GM23338 (cell line): ENCODE data around the gene IL17RB. TPM values are rescaled to one million over a fixed set of nuclear protein-coding genes. Genes with fewer than 3 reads are reported as not detected.

Source experiments
- ATAC-seq: fragments of 200-7000 bp; cut with Tn5 transposase; 3 replicates; pipeline ENCODE4 v1.9.1; 2020
- DNase-seq: peaks from one replicate; pipeline ENCODE4 v3.0.0-alpha.2; 2015; ENCODE audit warnings: low spot score
- H2AFZ ChIP-seq: fragments of 200-600 bp; sonication (generic); 2 replicates; pipeline ENCODE4 v1.8.0; 2016; ENCODE audit warnings: antibody characterized with exemption, mild to moderate bottlenecking, moderate library complexity
- H3F3A ChIP-seq: fragments of 200-600 bp; sonication (generic); replicated peaks from 2 replicates; pipeline ENCODE4 v1.8.0; 2017; ENCODE audit warnings: antibody characterized with exemption, mixed run types, low read depth
- H3K27ac ChIP-seq: fragments of 200-600 bp; sonication (generic); 2 replicates; pipeline ENCODE4 v1.6.1; 2016; ENCODE audit warnings: low read depth
- H3K27me3 ChIP-seq: fragments of 200-600 bp; sonication (generic); 2 replicates; pipeline ENCODE4 v1.8.0; 2016; ENCODE audit warnings: mild to moderate bottlenecking, mixed run types, moderate library complexity; ENCODE audit not compliant: insufficient read depth
- H3K36me3 ChIP-seq: fragments of 200-600 bp; sonication (generic); 2 replicates; pipeline ENCODE4 v1.8.0; 2016; ENCODE audit warnings: mild to moderate bottlenecking; ENCODE audit not compliant: insufficient read depth
- H3K4me1 ChIP-seq: fragments of 200-600 bp; sonication (generic); 2 replicates; pipeline ENCODE4 v1.8.0; 2016; ENCODE audit warnings: mild to moderate bottlenecking, moderate library complexity; ENCODE audit not compliant: insufficient read depth
- H3K4me2 ChIP-seq: fragments of 200-600 bp; sonication (generic); 2 replicates; pipeline ENCODE4 v1.7.1; 2017; ENCODE audit warnings: mixed run types
- H3K4me3 ChIP-seq: fragments of 200-600 bp; sonication (generic); 2 replicates; pipeline ENCODE4 v1.6.1; 2016; ENCODE audit warnings: mixed run types
- H3K79me2 ChIP-seq: fragments of 200-600 bp; sonication (generic); replicated peaks from 2 replicates; pipeline ENCODE4 v1.8.0; 2017; ENCODE audit warnings: mild to moderate bottlenecking; ENCODE audit not compliant: insufficient read depth
- H3K9me2 ChIP-seq: fragments of 200-600 bp; sonication (generic); 2 replicates; pipeline ENCODE4 v1.8.0; 2017; ENCODE audit not compliant: insufficient read depth
- H4K20me1 ChIP-seq: fragments of 200-600 bp; sonication (generic); replicated peaks from 2 replicates; pipeline ENCODE4 v1.8.0; 2017; ENCODE audit warnings: mild to moderate bottlenecking; ENCODE audit not compliant: insufficient read depth
- H3K27ac Mint-ChIP-seq: 2 replicates; pipeline ENCODE4 v1.8.0; 2020; ENCODE audit warnings: inconsistent platforms, mild to moderate bottlenecking, moderate library complexity, mixed read lengths
- H3K27me3 Mint-ChIP-seq: 3 replicates; pipeline ENCODE4 v1.8.0; 2022; ENCODE audit warnings: low read depth, mild to moderate bottlenecking, moderate library complexity, mixed read lengths, inconsistent platforms; ENCODE audit not compliant: insufficient read depth, poor library complexity
- H3K36me3 Mint-ChIP-seq: 3 replicates; pipeline ENCODE4 v1.8.0; 2021; ENCODE audit warnings: low read depth, mild to moderate bottlenecking, inconsistent platforms, moderate library complexity, mixed read lengths
- H3K4me1 Mint-ChIP-seq: 3 replicates; pipeline ENCODE4 v1.8.0; 2020; ENCODE audit warnings: mild to moderate bottlenecking, inconsistent platforms, mixed read lengths
- H3K4me3 Mint-ChIP-seq: 3 replicates; pipeline ENCODE4 v1.8.0; 2021; ENCODE audit warnings: moderate library complexity, mild to moderate bottlenecking, inconsistent platforms, mixed read lengths
- H3K9me3 Mint-ChIP-seq: 3 replicates; pipeline ENCODE4 v1.8.0; 2020; ENCODE audit warnings: moderate library complexity, mild to moderate bottlenecking, inconsistent platforms, mixed read lengths
- CREB1 ChIP-seq: fragments of 250-450 bp; sonication (Bioruptor Pico); IDR thresholded peaks from 2 replicates; pipeline ENCODE4 v1.5.0; 2020; ENCODE audit warnings: low read depth, mild to moderate bottlenecking, moderate library complexity
- EZH2 ChIP-seq: fragments of 200-600 bp; sonication (generic); IDR thresholded peaks from one replicate; pipeline ENCODE4 v1.8.0; 2017; ENCODE audit warnings: antibody characterized with exemption, mild to moderate bottlenecking, low read depth; ENCODE audit not compliant: unreplicated experiment
- EZH2phosphoT487 ChIP-seq: fragments of 200-600 bp; sonication (generic); IDR thresholded peaks from one replicate; pipeline ENCODE4 v1.8.1; 2018; ENCODE audit warnings: antibody characterized with exemption; ENCODE audit not compliant: unreplicated experiment
- JUNB ChIP-seq: IDR thresholded peaks from one replicate; pipeline ENCODE4 v1.6.1; 2016; ENCODE audit warnings: antibody characterized with exemption; ENCODE audit not compliant: unreplicated experiment
- NANOG ChIP-seq: IDR thresholded peaks from 2 replicates; pipeline ENCODE4 v1.6.1; 2016; ENCODE audit warnings: antibody characterized with exemption, borderline replicate concordance
- POLR2AphosphoS5 ChIP-seq: IDR thresholded peaks from 2 replicates; pipeline ENCODE4 v1.6.1; 2016; ENCODE audit warnings: antibody characterized with exemption, low read depth
- STAT1 ChIP-seq: IDR thresholded peaks from one replicate; pipeline ENCODE4 v1.6.1; 2016; ENCODE audit warnings: antibody characterized with exemption; ENCODE audit not compliant: unreplicated experiment
- ZNF114 ChIP-seq: fragments of 250-450 bp; sonication (Bioruptor Pico); IDR thresholded peaks from 2 replicates; pipeline ENCODE4 v1.5.0; 2020; ENCODE audit warnings: mild to moderate bottlenecking, moderate library complexity
- ZNF331 ChIP-seq: fragments of 250-450 bp; sonication (Bioruptor Pico); IDR thresholded peaks from 2 replicates; pipeline ENCODE4 v1.5.0; 2020; ENCODE audit warnings: low read depth, mild to moderate bottlenecking, moderate library complexity
- polyA plus RNA-seq: library from polyadenylated mRNA; unstranded; fragments of >200 nt; fragmentation: Nextera tagmentation; extraction: Ambion mirVana; gene quantifications from 2 replicates; pipeline ENCODE4 v1.2.1, GENCODE V29; 2016
- total RNA-seq: library from RNA; depleted of rRNA; stranded (reverse); fragments of >200 nt; shearing (Covaris generic); gene quantifications from 2 replicates; pipeline ENCODE4 v1.2.3, GENCODE V29; 2014
- TF ChIP-seq, protein P1 (sequence below): fragments of 250-450 bp; sonication (Bioruptor Pico); IDR thresholded peaks from 2 replicates; pipeline ENCODE4 v1.5.0; 2020; ENCODE audit warnings: mild to moderate bottlenecking, moderate library complexity
- TF ChIP-seq, protein P2 (sequence below): IDR thresholded peaks from 2 replicates; pipeline ENCODE4 v1.6.1; 2016; ENCODE audit warnings: antibody characterized with exemption
- TF ChIP-seq, protein P3 (sequence below), 2 experiments: fragments of 200-600 bp in 1 of 2; sonication (generic) in 1 of 2; conservative IDR thresholded peaks; 2 replicates each; pipeline versions ENCODE4 v1.5.1 to v1.6.1; 2016 to 2017; ENCODE audit warnings: antibody characterized with exemption in 2 of 2, low read depth in 2 of 2, mild to moderate bottlenecking in 2 of 2, moderate library complexity in 1 of 2
- TF ChIP-seq, protein P4 (sequence below): IDR thresholded peaks from one replicate; pipeline ENCODE4 v1.6.1; 2018; ENCODE audit warnings: antibody characterized with exemption; ENCODE audit not compliant: unreplicated experiment

Gene IL17RB
- total and polyA plus RNA-seq, 2 experiments from 2014 or later, result 5.7 to 6.9 TPM

DNA sequence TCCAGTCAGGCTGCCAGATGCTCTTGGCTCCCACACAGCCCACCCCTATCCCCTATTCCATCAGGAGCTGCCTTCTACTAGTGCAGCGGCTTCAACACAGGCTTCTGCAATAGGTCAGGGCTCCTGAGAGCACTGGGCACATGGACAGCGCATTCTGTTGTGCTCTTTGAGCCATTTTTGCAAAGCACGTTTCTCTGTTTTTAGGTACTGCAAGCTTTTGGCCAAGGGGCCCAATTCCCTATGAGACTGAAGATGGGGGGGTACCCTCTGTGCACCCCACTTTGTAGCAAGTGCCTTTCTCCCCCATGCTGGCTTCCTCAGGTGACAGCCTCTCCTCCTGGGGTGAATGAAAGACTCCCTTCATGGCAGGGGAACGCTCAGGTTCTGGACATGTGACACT, 31.3 kb upstream of the IL17RB start (continued):
- TF ChIP-seq, protein P1, sequence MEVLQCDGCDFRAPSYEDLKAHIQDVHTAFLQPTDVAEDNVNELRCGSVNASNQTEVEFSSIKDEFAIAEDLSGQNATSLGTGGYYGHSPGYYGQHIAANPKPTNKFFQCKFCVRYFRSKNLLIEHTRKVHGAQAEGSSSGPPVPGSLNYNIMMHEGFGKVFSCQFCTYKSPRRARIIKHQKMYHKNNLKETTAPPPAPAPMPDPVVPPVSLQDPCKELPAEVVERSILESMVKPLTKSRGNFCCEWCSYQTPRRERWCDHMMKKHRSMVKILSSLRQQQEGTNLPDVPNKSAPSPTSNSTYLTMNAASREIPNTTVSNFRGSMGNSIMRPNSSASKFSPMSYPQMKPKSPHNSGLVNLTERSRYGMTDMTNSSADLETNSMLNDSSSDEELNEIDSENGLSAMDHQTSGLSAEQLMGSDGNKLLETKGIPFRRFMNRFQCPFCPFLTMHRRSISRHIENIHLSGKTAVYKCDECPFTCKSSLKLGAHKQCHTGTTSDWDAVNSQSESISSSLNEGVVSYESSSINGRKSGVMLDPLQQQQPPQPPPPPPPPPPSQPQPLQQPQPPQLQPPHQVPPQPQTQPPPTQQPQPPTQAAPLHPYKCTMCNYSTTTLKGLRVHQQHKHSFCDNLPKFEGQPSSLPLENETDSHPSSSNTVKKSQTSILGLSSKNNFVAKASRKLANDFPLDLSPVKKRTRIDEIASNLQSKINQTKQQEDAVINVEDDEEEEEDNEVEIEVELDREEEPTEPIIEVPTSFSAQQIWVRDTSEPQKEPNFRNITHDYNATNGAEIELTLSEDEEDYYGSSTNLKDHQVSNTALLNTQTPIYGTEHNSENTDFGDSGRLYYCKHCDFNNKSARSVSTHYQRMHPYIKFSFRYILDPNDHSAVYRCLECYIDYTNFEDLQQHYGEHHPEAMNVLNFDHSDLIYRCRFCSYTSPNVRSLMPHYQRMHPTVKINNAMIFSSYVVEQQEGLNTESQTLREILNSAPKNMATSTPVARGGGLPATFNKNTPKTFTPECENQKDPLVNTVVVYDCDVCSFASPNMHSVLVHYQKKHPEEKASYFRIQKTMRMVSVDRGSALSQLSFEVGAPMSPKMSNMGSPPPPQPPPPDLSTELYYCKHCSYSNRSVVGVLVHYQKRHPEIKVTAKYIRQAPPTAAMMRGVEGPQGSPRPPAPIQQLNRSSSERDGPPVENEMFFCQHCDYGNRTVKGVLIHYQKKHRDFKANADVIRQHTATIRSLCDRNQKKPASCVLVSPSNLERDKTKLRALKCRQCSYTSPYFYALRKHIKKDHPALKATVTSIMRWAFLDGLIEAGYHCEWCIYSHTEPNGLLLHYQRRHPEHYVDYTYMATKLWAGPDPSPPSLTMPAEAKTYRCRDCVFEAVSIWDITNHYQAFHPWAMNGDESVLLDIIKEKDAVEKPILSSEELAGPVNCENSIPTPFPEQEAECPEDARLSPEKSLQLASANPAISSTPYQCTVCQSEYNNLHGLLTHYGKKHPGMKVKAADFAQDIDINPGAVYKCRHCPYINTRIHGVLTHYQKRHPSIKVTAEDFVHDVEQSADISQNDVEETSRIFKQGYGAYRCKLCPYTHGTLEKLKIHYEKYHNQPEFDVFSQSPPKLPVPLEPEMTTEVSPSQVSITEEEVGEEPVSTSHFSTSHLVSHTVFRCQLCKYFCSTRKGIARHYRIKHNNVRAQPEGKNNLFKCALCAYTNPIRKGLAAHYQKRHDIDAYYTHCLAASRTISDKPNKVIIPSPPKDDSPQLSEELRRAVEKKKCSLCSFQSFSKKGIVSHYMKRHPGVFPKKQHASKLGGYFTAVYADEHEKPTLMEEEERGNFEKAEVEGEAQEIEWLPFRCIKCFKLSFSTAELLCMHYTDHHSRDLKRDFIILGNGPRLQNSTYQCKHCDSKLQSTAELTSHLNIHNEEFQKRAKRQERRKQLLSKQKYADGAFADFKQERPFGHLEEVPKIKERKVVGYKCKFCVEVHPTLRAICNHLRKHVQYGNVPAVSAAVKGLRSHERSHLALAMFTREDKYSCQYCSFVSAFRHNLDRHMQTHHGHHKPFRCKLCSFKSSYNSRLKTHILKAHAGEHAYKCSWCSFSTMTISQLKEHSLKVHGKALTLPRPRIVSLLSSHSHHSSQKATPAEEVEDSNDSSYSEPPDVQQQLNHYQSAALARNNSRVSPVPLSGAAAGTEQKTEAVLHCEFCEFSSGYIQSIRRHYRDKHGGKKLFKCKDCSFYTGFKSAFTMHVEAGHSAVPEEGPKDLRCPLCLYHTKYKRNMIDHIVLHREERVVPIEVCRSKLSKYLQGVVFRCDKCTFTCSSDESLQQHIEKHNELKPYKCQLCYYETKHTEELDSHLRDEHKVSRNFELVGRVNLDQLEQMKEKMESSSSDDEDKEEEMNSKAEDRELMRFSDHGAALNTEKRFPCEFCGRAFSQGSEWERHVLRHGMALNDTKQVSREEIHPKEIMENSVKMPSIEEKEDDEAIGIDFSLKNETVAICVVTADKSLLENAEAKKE (CRISPR knock-in tag), result no peak
- TF ChIP-seq CREB1 (CRISPR knock-in tag), result no peak

DNA sequence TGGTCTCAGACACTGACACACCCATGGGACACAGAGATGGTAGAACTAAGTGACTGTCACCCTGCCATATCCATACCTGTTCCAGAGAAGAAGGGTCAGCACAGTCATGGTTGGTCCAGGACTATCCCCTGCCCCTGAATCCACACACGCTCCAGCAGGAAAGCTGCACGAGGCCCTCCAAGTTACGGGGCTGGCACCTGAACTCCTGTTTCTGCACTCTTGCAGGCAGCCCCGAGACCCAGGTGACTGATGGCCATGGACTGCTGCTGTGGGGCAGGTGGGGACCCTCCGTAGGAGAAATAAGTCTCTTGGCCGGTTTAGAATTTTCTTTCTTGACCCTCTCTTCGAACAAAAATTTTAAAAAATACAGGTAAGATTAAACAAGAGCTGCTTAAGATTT, 30.7 kb upstream of the IL17RB start:
- H3K27ac ChIP-seq, result no peak overlapping the region
- H3K36me3 Mint-ChIP-seq, result peaks cover 12% of the 10 kb centered on the region; the same call in 1 of the 3 replicates
- peaks cover 2% of the 10 kb centered on the region for H3K27me3 Mint-ChIP-seq
- no peak overlapping the region for H3K4me3 Mint-ChIP-seq
- no peaks in the 10 kb centered on the region for H3K27me3 ChIP-seq
- H4K20me1 ChIP-seq, result no peaks in the 10 kb centered on the region
- no peaks in the 10 kb centered on the region; the same call in 1 of the 2 replicates for H3K36me3 ChIP-seq
- no peak for DNase-seq
- H3K79me2 ChIP-seq, result no peaks in the 10 kb centered on the region
- no peak overlapping the region for H3K27ac Mint-ChIP-seq
- no peaks in the 10 kb centered on the region for H3K4me1 Mint-ChIP-seq
- H3K4me1 ChIP-seq, result no peaks in the 10 kb centered on the region
- no peak overlapping the region for H3K4me2 ChIP-seq
- H3K9me3 Mint-ChIP-seq, result no peaks in the 10 kb centered on the region
- ATAC-seq, result no peak
- H3F3A ChIP-seq, result no peaks in the 10 kb centered on the region
- H2AFZ ChIP-seq, result no peak overlapping the region
- H3K9me2 ChIP-seq, result no peaks in the 10 kb centered on the region
- H3K4me3 ChIP-seq, result no peak overlapping the region
- TF ChIP-seq POLR2AphosphoS5, result no peak
- no peak for TF ChIP-seq EZH2
- no peak for TF ChIP-seq ZNF114
- TF ChIP-seq STAT1, result no peak
- TF ChIP-seq EZH2phosphoT487, result no peak
- TF ChIP-seq, protein P2, sequence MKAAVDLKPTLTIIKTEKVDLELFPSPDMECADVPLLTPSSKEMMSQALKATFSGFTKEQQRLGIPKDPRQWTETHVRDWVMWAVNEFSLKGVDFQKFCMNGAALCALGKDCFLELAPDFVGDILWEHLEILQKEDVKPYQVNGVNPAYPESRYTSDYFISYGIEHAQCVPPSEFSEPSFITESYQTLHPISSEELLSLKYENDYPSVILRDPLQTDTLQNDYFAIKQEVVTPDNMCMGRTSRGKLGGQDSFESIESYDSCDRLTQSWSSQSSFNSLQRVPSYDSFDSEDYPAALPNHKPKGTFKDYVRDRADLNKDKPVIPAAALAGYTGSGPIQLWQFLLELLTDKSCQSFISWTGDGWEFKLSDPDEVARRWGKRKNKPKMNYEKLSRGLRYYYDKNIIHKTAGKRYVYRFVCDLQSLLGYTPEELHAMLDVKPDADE, result no peak
- TF ChIP-seq, protein P3, sequence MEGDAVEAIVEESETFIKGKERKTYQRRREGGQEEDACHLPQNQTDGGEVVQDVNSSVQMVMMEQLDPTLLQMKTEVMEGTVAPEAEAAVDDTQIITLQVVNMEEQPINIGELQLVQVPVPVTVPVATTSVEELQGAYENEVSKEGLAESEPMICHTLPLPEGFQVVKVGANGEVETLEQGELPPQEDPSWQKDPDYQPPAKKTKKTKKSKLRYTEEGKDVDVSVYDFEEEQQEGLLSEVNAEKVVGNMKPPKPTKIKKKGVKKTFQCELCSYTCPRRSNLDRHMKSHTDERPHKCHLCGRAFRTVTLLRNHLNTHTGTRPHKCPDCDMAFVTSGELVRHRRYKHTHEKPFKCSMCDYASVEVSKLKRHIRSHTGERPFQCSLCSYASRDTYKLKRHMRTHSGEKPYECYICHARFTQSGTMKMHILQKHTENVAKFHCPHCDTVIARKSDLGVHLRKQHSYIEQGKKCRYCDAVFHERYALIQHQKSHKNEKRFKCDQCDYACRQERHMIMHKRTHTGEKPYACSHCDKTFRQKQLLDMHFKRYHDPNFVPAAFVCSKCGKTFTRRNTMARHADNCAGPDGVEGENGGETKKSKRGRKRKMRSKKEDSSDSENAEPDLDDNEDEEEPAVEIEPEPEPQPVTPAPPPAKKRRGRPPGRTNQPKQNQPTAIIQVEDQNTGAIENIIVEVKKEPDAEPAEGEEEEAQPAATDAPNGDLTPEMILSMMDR (conservative IDR thresholded peaks at IDR 0.05; ENCODE audit: low read depth in 2 of 2), result no peak
- TF ChIP-seq CREB1 (CRISPR knock-in tag), result no peak
- no peak for TF ChIP-seq JUNB
- no peak for TF ChIP-seq ZNF331 (CRISPR knock-in tag)
- TF ChIP-seq, protein P4, sequence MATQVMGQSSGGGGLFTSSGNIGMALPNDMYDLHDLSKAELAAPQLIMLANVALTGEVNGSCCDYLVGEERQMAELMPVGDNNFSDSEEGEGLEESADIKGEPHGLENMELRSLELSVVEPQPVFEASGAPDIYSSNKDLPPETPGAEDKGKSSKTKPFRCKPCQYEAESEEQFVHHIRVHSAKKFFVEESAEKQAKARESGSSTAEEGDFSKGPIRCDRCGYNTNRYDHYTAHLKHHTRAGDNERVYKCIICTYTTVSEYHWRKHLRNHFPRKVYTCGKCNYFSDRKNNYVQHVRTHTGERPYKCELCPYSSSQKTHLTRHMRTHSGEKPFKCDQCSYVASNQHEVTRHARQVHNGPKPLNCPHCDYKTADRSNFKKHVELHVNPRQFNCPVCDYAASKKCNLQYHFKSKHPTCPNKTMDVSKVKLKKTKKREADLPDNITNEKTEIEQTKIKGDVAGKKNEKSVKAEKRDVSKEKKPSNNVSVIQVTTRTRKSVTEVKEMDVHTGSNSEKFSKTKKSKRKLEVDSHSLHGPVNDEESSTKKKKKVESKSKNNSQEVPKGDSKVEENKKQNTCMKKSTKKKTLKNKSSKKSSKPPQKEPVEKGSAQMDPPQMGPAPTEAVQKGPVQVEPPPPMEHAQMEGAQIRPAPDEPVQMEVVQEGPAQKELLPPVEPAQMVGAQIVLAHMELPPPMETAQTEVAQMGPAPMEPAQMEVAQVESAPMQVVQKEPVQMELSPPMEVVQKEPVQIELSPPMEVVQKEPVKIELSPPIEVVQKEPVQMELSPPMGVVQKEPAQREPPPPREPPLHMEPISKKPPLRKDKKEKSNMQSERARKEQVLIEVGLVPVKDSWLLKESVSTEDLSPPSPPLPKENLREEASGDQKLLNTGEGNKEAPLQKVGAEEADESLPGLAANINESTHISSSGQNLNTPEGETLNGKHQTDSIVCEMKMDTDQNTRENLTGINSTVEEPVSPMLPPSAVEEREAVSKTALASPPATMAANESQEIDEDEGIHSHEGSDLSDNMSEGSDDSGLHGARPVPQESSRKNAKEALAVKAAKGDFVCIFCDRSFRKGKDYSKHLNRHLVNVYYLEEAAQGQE, result no peak
- no peak for TF ChIP-seq NANOG
